GM23248 (cell line): ENCODE data around the gene MEAK7. TPM values are rescaled to one million over a fixed set of nuclear protein-coding genes. Genes with fewer than 3 reads are reported as not detected.

Source experiments
- DNase-seq: peaks from one replicate; pipeline ENCODE4 v3.0.0-alpha.2; 2015
- H2AFZ ChIP-seq: fragments of 200-600 bp; sonication (generic); 2 replicates; pipeline ENCODE4 v1.6.1; 2016; ENCODE audit warnings: antibody characterized with exemption
- H3F3A ChIP-seq: fragments of 200-600 bp; sonication (generic); 2 replicates; pipeline ENCODE4 v1.6.1; 2016; ENCODE audit warnings: mild to moderate bottlenecking, antibody characterized with exemption, mixed run types; ENCODE audit not compliant: insufficient read depth
- H3K27ac ChIP-seq: fragments of 200-600 bp; sonication (generic); 2 replicates; pipeline ENCODE4 v1.5.1; 2016; ENCODE audit warnings: mild to moderate bottlenecking
- H3K27me3 ChIP-seq: fragments of 200-600 bp; sonication (generic); replicated peaks from 2 replicates; pipeline ENCODE4 v1.6.1; 2016; ENCODE audit warnings: mild to moderate bottlenecking; ENCODE audit not compliant: insufficient read depth
- H3K36me3 ChIP-seq: fragments of 200-600 bp; sonication (generic); 2 replicates; pipeline ENCODE4 v1.6.1; 2016; ENCODE audit warnings: low read depth, mild to moderate bottlenecking
- H3K4me1 ChIP-seq: fragments of 200-600 bp; sonication (generic); 2 replicates; pipeline ENCODE4 v1.6.1; 2016; ENCODE audit warnings: mild to moderate bottlenecking; ENCODE audit not compliant: insufficient read depth
- H3K4me2 ChIP-seq: fragments of 200-600 bp; sonication (generic); one replicate; pipeline ENCODE4 v1.6.1; 2016; ENCODE audit warnings: mild to moderate bottlenecking; ENCODE audit not compliant: unreplicated experiment
- H3K4me3 ChIP-seq: fragments of 200-600 bp; sonication (generic); 2 replicates; pipeline ENCODE4 v1.5.1; 2016; ENCODE audit warnings: mild to moderate bottlenecking
- H3K79me2 ChIP-seq: fragments of 200-600 bp; sonication (generic); 2 replicates; pipeline ENCODE4 v1.6.1; 2016; ENCODE audit warnings: mild to moderate bottlenecking; ENCODE audit not compliant: insufficient read depth
- H3K9ac ChIP-seq: fragments of 200-600 bp; sonication (generic); 2 replicates; pipeline ENCODE4 v1.6.1; 2016; ENCODE audit warnings: mild to moderate bottlenecking
- H3K9me2 ChIP-seq: fragments of 200-600 bp; sonication (generic); 2 replicates; pipeline ENCODE4 v1.6.1; 2016; ENCODE audit warnings: mixed run types, mild to moderate bottlenecking, moderate library complexity; ENCODE audit not compliant: insufficient read depth
- H3K9me3 ChIP-seq: fragments of 200-600 bp; sonication (generic); one replicate; pipeline ENCODE4 v1.6.1; 2017; ENCODE audit warnings: low read depth
- H4K20me1 ChIP-seq: fragments of 200-600 bp; sonication (generic); 2 replicates; pipeline ENCODE4 v1.6.0; 2016; ENCODE audit not compliant: insufficient read depth
- EZH2 ChIP-seq: fragments of 200-600 bp; sonication (generic); IDR thresholded peaks from 2 replicates; pipeline ENCODE4 v1.6.1; 2018; ENCODE audit warnings: antibody characterized with exemption, mild to moderate bottlenecking; ENCODE audit not compliant: insufficient read depth, poor library complexity, severe bottlenecking
- EZH2phosphoT487 ChIP-seq: fragments of 200-600 bp; sonication (generic); IDR thresholded peaks from 2 replicates; pipeline ENCODE4 v1.6.1; 2018; ENCODE audit warnings: antibody characterized with exemption, moderate library complexity, mild to moderate bottlenecking, low read depth; ENCODE audit not compliant: insufficient read depth
- WGBS, 2 experiments: methylation state at CpG; one replicate each; pipeline ENCODE4 v1.1.6; 2015 to 2017; ENCODE audit warnings: low lambda C conversion rate in 2 of 2, low coverage in 1 of 2; ENCODE audit errors: missing lambda C conversion rate in 2 of 2; 5-methylcytosine and 5-hydroxymethylcytosine counted together
- in situ Hi-C: fragments of 300-500 bp; cut with MboI; formaldehyde crosslinking; loops from 2 replicates; pipeline ENCODE4 v1.15.0; 2020
- polyA plus RNA-seq: library from polyadenylated mRNA; unstranded; fragments of >200 nt; fragmentation: Nextera tagmentation; extraction: Ambion mirVana; gene quantifications from 2 replicates; pipeline ENCODE4 v1.2.1, GENCODE V29; 2016
- total RNA-seq: library from RNA; depleted of rRNA; stranded (reverse); fragments of >200 nt; shearing (Covaris generic); gene quantifications from 2 replicates; pipeline ENCODE4 v1.2.3, GENCODE V29; 2014

Gene MEAK7
- total and polyA plus RNA-seq, 2 experiments from 2014 or later: 45.6 to 62.0 TPM

DNA sequence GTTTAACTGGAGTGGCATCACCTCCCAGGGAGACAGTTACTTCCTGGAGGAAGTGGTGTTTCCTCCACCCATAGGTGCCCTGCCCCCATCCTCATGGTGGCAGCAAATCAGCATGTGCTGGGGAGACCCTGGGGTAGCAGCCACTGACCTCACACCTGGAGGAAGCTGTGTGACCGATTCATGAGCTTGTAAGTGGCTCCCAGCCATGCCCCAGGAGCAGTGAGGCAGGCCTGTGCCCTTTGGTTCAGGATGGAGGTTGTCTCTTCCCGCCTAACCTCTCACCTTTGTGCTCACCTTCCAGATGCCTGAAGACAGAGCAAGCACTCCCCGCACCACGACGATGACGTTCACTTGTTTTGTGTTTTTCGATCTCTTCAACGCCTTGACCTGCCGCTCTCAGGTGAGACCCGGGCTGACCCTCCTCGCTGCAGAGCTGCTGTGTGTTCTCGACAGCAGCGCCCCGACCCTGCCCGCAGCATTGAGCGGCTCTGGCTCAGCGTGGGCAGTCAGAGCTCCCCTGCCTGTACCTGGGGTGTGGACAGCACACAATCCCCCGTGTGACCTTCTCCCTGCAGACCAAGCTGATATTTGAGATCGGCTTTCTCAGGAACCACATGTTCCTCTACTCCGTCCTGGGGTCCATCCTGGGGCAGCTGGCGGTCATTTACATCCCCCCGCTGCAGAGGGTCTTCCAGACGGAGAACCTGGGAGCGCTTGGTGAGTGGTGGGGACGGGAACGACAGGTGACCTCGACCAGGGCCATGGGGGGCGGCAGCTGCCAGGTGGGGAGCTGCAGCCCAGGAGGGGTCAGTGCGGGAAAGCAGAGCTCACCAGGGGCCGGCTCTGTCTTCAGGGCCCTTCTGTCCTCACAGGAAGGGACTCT is 42.8 kb downstream of the MEAK7 start:
- no peaks in the 10 kb centered on the region for H3K27me3 ChIP-seq
- H4K20me1 ChIP-seq: no peaks in the 10 kb centered on the region
- H3K9me3 ChIP-seq: no peaks in the 10 kb centered on the region
- H3K9me2 ChIP-seq: no peaks in the 10 kb centered on the region
- H3K4me2 ChIP-seq: no peak overlapping the region
- in situ Hi-C loops: no loop called here
- H2AFZ ChIP-seq: no peak overlapping the region
- H3K4me3 ChIP-seq: no peak overlapping the region
- H3K9ac ChIP-seq: no peak overlapping the region
- WGBS, 2 experiments: 86 to 89% methylated on average over 30 of the region's 30 CpGs
- H3K36me3 ChIP-seq: peaks cover 36% of the 10 kb centered on the region
- peaks cover 16% of the 10 kb centered on the region for H3K79me2 ChIP-seq
- H3K4me1 ChIP-seq: no peaks in the 10 kb centered on the region
- TF ChIP-seq EZH2phosphoT487 (no peak), EZH2 (no peak)
- H3K27ac ChIP-seq: no peak overlapping the region
- no peak for DNase-seq
- H3F3A ChIP-seq: no peaks in the 10 kb centered on the region

DNA sequence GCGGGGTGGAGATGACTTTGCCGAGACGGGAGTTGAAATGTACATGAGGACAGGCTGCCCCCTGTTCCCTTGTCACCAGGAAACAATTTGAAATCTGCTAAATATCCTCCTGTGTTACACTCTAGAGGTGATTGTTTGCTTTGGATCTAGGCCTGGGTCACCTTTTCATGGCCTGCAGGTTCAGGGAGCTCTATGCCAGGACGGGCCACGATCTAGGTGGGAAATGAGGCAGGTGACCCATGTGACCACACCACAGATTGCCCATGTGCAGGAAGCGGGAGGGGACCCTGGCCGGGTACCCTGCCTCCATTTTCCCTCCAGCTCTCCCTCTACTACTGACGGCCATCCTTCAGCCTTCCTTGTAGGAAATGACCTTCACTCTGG is 43.4 kb downstream of the MEAK7 start:
- no peaks in the 10 kb centered on the region for H3K9me3 ChIP-seq
- peaks cover 30% of the 10 kb centered on the region; the same call in 1 of the 2 replicates for H3K36me3 ChIP-seq
- in situ Hi-C loops: no loop called here
- TF ChIP-seq EZH2 (no peak), EZH2phosphoT487 (no peak)
- 74 to 79% methylated on average over 8 of the region's 8 CpGs for WGBS, 2 experiments
- H3K4me3 ChIP-seq: no peak overlapping the region
- H3K27me3 ChIP-seq: no peaks in the 10 kb centered on the region
- H3K4me2 ChIP-seq: no peak overlapping the region
- H3K79me2 ChIP-seq: peaks cover 10% of the 10 kb centered on the region
- no peaks in the 10 kb centered on the region for H3F3A ChIP-seq
- DNase-seq: no peak
- no peaks in the 10 kb centered on the region for H3K9me2 ChIP-seq
- no peaks in the 10 kb centered on the region for H3K4me1 ChIP-seq
- H2AFZ ChIP-seq: no peak overlapping the region
- no peak overlapping the region for H3K27ac ChIP-seq
- no peaks in the 10 kb centered on the region for H4K20me1 ChIP-seq
- H3K9ac ChIP-seq: no peak overlapping the region

DNA sequence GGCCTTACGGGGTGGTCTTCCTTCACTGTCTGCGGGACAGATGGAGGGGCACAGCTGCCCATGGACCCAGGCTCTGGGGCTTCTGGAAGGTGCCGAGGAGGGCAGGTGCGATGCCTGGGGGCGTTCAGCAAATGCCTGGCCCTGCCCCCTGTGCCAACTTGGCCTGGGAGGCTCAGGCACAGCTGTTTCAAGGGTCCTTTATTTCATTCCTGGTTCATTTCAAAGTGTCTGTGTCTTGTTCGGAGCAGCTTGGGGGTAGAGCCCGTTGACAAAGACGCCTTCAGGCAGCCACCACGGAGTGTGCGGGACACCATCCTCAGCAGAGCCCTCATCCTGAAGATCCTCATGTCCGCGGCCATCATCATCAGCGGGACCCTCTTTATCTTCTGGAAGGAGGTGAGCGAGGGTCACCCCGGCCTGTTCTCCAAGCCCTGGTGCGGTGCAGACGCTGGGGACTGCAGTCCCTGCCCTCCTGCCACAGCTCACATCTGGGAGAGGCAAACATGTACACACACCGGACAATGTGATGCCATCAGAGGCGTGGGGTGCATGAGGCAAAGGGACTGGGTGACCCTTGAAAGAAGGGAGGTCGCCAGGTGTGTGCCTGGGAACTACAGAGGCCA is 43.9 kb downstream of the MEAK7 start:
- Histone ChIP-seq H4K20me1 (no peaks in the 10 kb centered on the region), H3K79me2 (peaks cover 6% of the 10 kb centered on the region), H2AFZ (no peak overlapping the region), H3K36me3 (peaks cover 26% of the 10 kb centered on the region; the same call in 1 of the 2 replicates), H3K9me2 (no peaks in the 10 kb centered on the region), H3K4me1 (no peaks in the 10 kb centered on the region), H3K27ac (no peak overlapping the region), H3K4me2 (no peak overlapping the region), H3K9ac (no peak overlapping the region), H3K27me3 (no peaks in the 10 kb centered on the region), H3F3A (no peaks in the 10 kb centered on the region), H3K4me3 (no peak overlapping the region), H3K9me3 (no peaks in the 10 kb centered on the region)
- 85 to 89% methylated on average over 16 to 20 of the region's 20 CpGs for WGBS, 2 experiments
- DNase-seq: no peak
- in situ Hi-C loops: no loop called here
- no peak for TF ChIP-seq EZH2
- TF ChIP-seq EZH2phosphoT487: no peak

DNA sequence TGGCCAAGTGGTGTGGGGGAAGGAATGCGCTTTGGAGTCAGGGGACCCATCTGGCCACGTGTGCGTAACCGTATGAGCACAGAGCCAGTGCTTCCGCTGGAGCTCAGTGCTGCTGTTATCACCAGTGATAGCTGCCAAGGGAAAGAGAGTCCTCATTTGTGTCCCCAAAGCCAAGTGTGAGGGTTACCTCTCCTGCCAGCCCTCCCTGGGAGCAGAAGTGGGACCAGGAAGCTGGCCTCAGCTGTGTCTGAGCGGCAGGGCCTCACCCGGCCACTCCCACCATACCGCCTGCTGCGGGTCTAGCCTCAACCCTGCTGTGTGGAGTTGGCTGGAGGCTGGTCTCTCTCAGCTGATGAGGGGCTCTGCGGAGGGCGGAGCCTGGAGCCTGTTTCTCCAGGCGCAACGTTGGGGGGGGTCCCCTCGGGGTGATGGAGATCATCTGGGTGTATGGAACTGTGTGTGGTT is 44.5 kb downstream of the MEAK7 start:
- Histone ChIP-seq H3K27me3 (no peaks in the 10 kb centered on the region), H3F3A (no peaks in the 10 kb centered on the region), H2AFZ (no peak overlapping the region), H3K4me3 (no peak overlapping the region), H3K4me1 (no peaks in the 10 kb centered on the region), H3K36me3 (peaks cover 25% of the 10 kb centered on the region; the same call in 1 of the 2 replicates), H4K20me1 (no peaks in the 10 kb centered on the region), H3K9ac (no peak overlapping the region), H3K4me2 (no peak overlapping the region), H3K27ac (no peak overlapping the region), H3K9me3 (no peaks in the 10 kb centered on the region), H3K79me2 (peaks cover under 1% of the 10 kb centered on the region; the same call in 1 of the 2 replicates), H3K9me2 (no peaks in the 10 kb centered on the region)
- in situ Hi-C loops: no loop called here
- TF ChIP-seq EZH2: no peak
- TF ChIP-seq EZH2phosphoT487: no peak
- WGBS, 2 experiments: 77 to 78% methylated on average over 14 of the region's 14 CpGs
- no peak for DNase-seq
